DOHH2 (cell line): ENCODE data around the gene EPHA2.

Experiments used
- CTCF ChIP-seq: fragments of 200-600 bp; sonication (generic); IDR thresholded peaks from one replicate; pipeline ENCODE4 v1.5.1; 2014; ENCODE audit warnings: antibody characterized with exemption, mild to moderate bottlenecking, low read depth, low read length; ENCODE audit not compliant: poor library complexity, severe bottlenecking
- EZH2phosphoT487 ChIP-seq: fragments of 200-600 bp; sonication (generic); IDR thresholded peaks from 2 replicates; pipeline ENCODE4 v1.6.1; 2017; ENCODE audit warnings: borderline replicate concordance, mild to moderate bottlenecking, antibody characterized with exemption, low read length, moderate library complexity, mixed read lengths

- no peak for TF ChIP-seq CTCF
- no peak for TF ChIP-seq EZH2phosphoT487
Observed at GRCh38 chr1:16152481-16153087, 3.3 kb downstream of the EPHA2 start.
